Upper lobe of right lung (tissue), 1 donor: ENCODE measurements around the gene EFEMP2. TPM values are rescaled to one million over a fixed set of nuclear protein-coding genes. Genes with fewer than 3 reads are reported as not detected.

Source experiments
- ATAC-seq: fragments of 200-7000 bp; cut with Tn5 transposase; one replicate; pipeline ENCODE4 v1.9.1; 2020; ENCODE audit warnings: mild to moderate bottlenecking, moderate library complexity
- DNase-seq: peaks from one replicate; pipeline ENCODE4 v3.0.0-alpha.2; 2020
- H3K27ac ChIP-seq: fragments of 200-600 bp; one replicate; pipeline ENCODE4 v1.8.0; 2022
- H3K27me3 ChIP-seq: fragments of 200-600 bp; one replicate; pipeline ENCODE4 v1.8.0; 2022; ENCODE audit warnings: mild to moderate bottlenecking
- H3K36me3 ChIP-seq: fragments of 200-600 bp; one replicate; pipeline ENCODE4 v1.8.0; 2022
- H3K4me1 ChIP-seq: fragments of 200-600 bp; one replicate; pipeline ENCODE4 v1.8.0; 2022
- H3K4me3 ChIP-seq: fragments of 200-600 bp; one replicate; pipeline ENCODE4 v1.8.0; 2022; ENCODE audit warnings: mild to moderate bottlenecking
- H3K9me3 ChIP-seq: fragments of 200-600 bp; one replicate; pipeline ENCODE4 v1.8.0; 2022
- CTCF ChIP-seq: fragments of 200-600 bp; IDR thresholded peaks from one replicate; pipeline ENCODE4 v1.8.0; 2022; ENCODE audit warnings: antibody characterized with exemption
- intact Hi-C: fragments of 100-400 bp; cut with DNase I; formaldehyde crosslinking; loops from one replicate; pipeline ENCODE4 v1.11.0; 2022
- total RNA-seq: library from RNA; stranded (reverse); fragmentation: NEBNext Ultra II Directional; extraction: Animal tissue kit (Norgen Biotek cat#: 25700); gene quantifications from one replicate; pipeline ENCODE4 v1.2.1, GENCODE V29; 2021
- donor health status: DM: no; HTN: yes; CAD: no; lungs with severe emphysema.

EFEMP2 gene
- total RNA-seq, 1 donor from 2014 or later: 62.0 TPM

GRCh38 chr11:65870706-65871681, 1.6 kb downstream of the EFEMP2 start:
- TF ChIP-seq CTCF: no peak
- no peak for ATAC-seq
- Histone ChIP-seq H3K36me3 (peaks cover 21% of the 10 kb centered on the region), H3K4me3 (peak overlapping the region; percentile 59), H3K27me3 (no peaks in the 10 kb centered on the region), H3K9me3 (no peaks in the 10 kb centered on the region), H3K4me1 (peaks cover 19% of the 10 kb centered on the region), H3K27ac (peak overlapping the region; percentile 74)
- intact Hi-C loops: no loop called here
- no peak for DNase-seq

GRCh38 chr11:65870307-65870658, 2.3 kb downstream of the EFEMP2 start:
- intact Hi-C loops: no loop called here
- H3K4me1 ChIP-seq: peaks cover 19% of the 10 kb centered on the region

GRCh38 chr11:65869643-65870306, 2.8 kb downstream of the EFEMP2 start:
- intact Hi-C loops: no loop called here
- H3K27ac ChIP-seq: no peak overlapping the region
- peaks cover 33% of the 10 kb centered on the region for H3K36me3 ChIP-seq

More at GRCh38 chr11:65870307-65870658, 2.3 kb downstream of the EFEMP2 start:
- DNase-seq (no peak), ATAC-seq (no peak)
- H3K36me3 ChIP-seq: peaks cover 28% of the 10 kb centered on the region
- no peaks in the 10 kb centered on the region for H3K27me3 ChIP-seq
- H3K4me3 ChIP-seq: no peak overlapping the region
- H3K27ac ChIP-seq: no peak overlapping the region
- no peak for TF ChIP-seq CTCF
- H3K9me3 ChIP-seq: no peaks in the 10 kb centered on the region

GRCh38 chr11:65868907-65869306, 3.7 kb downstream of the EFEMP2 start:
- Histone ChIP-seq H3K27me3 (no peaks in the 10 kb centered on the region), H3K4me1 (peaks cover 16% of the 10 kb centered on the region), H3K36me3 (peaks cover 42% of the 10 kb centered on the region), H3K4me3 (no peak overlapping the region), H3K9me3 (no peaks in the 10 kb centered on the region), H3K27ac (no peak overlapping the region)
- no peak for TF ChIP-seq CTCF
- ATAC-seq (no peak), DNase-seq (no peak)
- intact Hi-C loops: no loop called here

More at GRCh38 chr11:65869643-65870306, 2.8 kb downstream of the EFEMP2 start:
- DNase-seq (no peak), ATAC-seq (no peak)
- Histone ChIP-seq H3K9me3 (no peaks in the 10 kb centered on the region), H3K4me1 (peaks cover 19% of the 10 kb centered on the region), H3K4me3 (no peak overlapping the region), H3K27me3 (no peaks in the 10 kb centered on the region)
- no peak for TF ChIP-seq CTCF

- H3K36me3 ChIP-seq: peaks cover 49% of the 10 kb centered on the region
- H3K4me1 ChIP-seq: peaks cover 14% of the 10 kb centered on the region
- H3K4me3 ChIP-seq: no peak overlapping the region
- no peak for DNase-seq
- no peak overlapping the region for H3K27ac ChIP-seq
- H3K27me3 ChIP-seq: no peaks in the 10 kb centered on the region
- no peak for ATAC-seq
- intact Hi-C loops: no loop called here
- TF ChIP-seq CTCF: no peak
- no peaks in the 10 kb centered on the region for H3K9me3 ChIP-seq
Observed at GRCh38 chr11:65868076-65868667, 4.4 kb downstream of the EFEMP2 start.
